Measurements from ENCODE around the gene LAMA4. TPM values are rescaled to one million over a fixed set of nuclear protein-coding genes. Genes with fewer than 3 reads are reported as not detected.

Gene LAMA4
- total RNA-seq, 1 experiment from 2014 or later = 9.4 TPM

DNA sequence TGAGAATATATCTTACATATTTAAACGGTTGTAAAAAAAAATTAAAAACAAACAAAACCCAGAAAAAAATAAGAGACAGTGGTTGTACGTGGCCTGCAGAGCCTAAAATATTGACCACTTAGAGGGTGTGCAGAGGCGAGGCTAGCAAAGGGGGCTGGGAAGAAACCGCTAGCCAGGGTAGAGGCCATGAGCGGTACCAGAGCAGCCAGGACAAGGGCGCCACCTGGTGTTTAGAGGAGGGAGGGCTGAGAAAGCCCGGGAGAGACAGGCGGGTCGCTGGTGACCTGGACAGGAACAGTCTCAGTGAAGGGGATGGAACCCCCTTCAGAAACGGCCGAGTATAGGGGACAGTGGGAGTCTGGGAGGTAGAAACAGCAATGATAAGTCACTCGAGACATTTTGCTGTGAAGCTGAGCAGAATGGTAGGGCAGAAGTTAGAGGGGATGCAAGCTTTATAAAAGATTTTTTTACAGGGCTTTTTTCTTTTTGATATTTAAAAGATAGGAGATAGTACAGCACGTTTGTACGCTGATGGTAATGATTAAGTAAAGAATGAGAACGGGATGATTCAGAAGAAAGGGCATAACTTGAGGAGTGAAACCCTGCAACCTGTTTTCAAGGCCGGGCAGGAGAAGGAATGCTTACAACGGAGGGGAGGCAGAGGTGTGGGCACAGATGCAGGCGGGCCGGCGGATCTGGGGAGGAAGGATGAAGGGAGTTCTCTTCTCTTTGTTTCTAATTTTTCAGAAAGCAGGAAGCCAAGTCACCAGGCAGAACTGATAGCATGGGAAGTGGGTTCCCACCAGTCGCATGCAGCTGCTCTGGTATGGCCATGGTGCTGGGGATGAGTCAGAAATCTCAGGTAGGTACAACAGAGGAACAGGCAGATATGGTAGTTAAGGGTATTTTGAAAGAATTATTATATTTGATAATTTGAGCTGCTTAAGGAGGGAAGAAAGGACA lies 90.8 kb downstream of the LAMA4 start:
- POLR2A ChIA-PET (ENCODE audit: unreplicated experiment) = interaction anchor here (0.6 kb wide), 2 partner anchors 80 to 1181 kb away, joined by 3 to 10 read pairs; no protein-coding TSS in a partner anchor
- CTCF ChIA-PET = interaction anchor here (0.6 to 2.3 kb wide), 2 partner anchors 59 to 77 kb away, joined by 3 to 28 read pairs; partner anchors contain the start of genes FAM229B and TUBE1
- Histone ChIP-seq H3K79me2 (ENCODE audit: low read length) (no peaks in the 10 kb centered on the region), H3K4me1 (ENCODE audit: insufficient read depth, low read length) (no peaks in the 10 kb centered on the region), H3F3A (ENCODE audit: low read length, unreplicated experiment) (no peaks in the 10 kb centered on the region), H3K4me2 (ENCODE audit: low read length) (no peak overlapping the region), H3K27ac (ENCODE audit: low read length) (no peak overlapping the region), H3K4me3 (ENCODE audit: low read length) (no peak overlapping the region), H3K9ac (ENCODE audit: low read length) (no peak overlapping the region), H2AFZ (ENCODE audit: low read length) (peak overlapping the region; percentile 52; the same call in 1 of the 2 replicates), H3K9me3 (ENCODE audit: low read length) (no peaks in the 10 kb centered on the region), H3K9me2 (replicated peaks; ENCODE audit: low read length) (no peaks in the 10 kb centered on the region), H3K36me3 (ENCODE audit: low read depth, low read length) (no peaks in the 10 kb centered on the region; the same call in 1 of the 2 replicates), H4K20me1 (ENCODE audit: low read length) (no peaks in the 10 kb centered on the region), H3K27me3 (ENCODE audit: low read length) (no peaks in the 10 kb centered on the region)
- peak; percentile 99 for ATAC-seq
- DNase-seq = peak; percentile 64
- BruUV-seq (replicated peaks) = no TSS peak
- intact Hi-C loops (cut with micrococcal nuclease) = loop anchor here (1.0 kb wide), 1 partner anchor 76 kb away; the partner anchor contains the start of genes FAM229B and TUBE1
- no peak for TF ChIP-seq EZH2 (IDR thresholded peaks at IDR 0.05; ENCODE audit: low read length, unreplicated experiment)
- TF ChIP-seq, protein P1, sequence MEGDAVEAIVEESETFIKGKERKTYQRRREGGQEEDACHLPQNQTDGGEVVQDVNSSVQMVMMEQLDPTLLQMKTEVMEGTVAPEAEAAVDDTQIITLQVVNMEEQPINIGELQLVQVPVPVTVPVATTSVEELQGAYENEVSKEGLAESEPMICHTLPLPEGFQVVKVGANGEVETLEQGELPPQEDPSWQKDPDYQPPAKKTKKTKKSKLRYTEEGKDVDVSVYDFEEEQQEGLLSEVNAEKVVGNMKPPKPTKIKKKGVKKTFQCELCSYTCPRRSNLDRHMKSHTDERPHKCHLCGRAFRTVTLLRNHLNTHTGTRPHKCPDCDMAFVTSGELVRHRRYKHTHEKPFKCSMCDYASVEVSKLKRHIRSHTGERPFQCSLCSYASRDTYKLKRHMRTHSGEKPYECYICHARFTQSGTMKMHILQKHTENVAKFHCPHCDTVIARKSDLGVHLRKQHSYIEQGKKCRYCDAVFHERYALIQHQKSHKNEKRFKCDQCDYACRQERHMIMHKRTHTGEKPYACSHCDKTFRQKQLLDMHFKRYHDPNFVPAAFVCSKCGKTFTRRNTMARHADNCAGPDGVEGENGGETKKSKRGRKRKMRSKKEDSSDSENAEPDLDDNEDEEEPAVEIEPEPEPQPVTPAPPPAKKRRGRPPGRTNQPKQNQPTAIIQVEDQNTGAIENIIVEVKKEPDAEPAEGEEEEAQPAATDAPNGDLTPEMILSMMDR (conservative IDR thresholded peaks at IDR 0.05; ENCODE audit: low read depth, low read length) = peak; percentile 86

DNA sequence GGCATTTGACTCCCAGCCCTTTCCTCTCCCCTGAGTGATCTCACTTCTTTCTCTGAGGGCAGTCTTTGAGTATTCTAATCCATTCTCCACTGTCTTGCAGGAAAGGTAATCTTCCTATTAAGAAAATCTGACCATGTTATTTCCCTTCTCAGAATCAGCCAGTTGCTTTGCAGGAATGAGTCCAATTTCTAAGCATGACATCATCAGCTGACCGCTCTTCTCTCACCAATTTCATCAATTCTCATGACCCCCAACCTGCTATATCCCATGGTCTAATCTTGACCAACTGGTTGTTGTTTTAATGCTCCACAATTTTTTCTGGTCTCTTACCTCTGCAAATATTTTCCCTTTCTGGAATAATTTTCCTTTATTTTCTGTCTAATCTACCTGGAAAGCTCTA lies 93.6 kb downstream of the LAMA4 start:
- TF ChIP-seq EZH2 (IDR thresholded peaks at IDR 0.05; ENCODE audit: low read length, unreplicated experiment) = no peak
- TF ChIP-seq, protein P1 (conservative IDR thresholded peaks at IDR 0.05; ENCODE audit: low read depth, low read length) = no peak
- TF ChIP-seq EZH2phosphoT487 (IDR thresholded peaks at IDR 0.05; ENCODE audit: borderline replicate concordance, low read length) = no peak
- POLR2A ChIA-PET (ENCODE audit: unreplicated experiment) = no interaction called here
- Histone ChIP-seq H3F3A (ENCODE audit: low read length, unreplicated experiment) (no peaks in the 10 kb centered on the region), H3K4me1 (ENCODE audit: insufficient read depth, low read length) (no peaks in the 10 kb centered on the region), H3K79me2 (ENCODE audit: low read length) (no peaks in the 10 kb centered on the region), H3K9ac (ENCODE audit: low read length) (no peak overlapping the region), H3K36me3 (ENCODE audit: low read depth, low read length) (no peaks in the 10 kb centered on the region; the same call in 1 of the 2 replicates), H4K20me1 (ENCODE audit: low read length) (no peaks in the 10 kb centered on the region), H3K27ac (ENCODE audit: low read length) (no peak overlapping the region), H3K9me3 (ENCODE audit: low read length) (no peaks in the 10 kb centered on the region), H3K27me3 (ENCODE audit: low read length) (no peaks in the 10 kb centered on the region), H3K9me2 (replicated peaks; ENCODE audit: low read length) (no peaks in the 10 kb centered on the region), H3K4me3 (ENCODE audit: low read length) (no peak overlapping the region), H3K4me2 (ENCODE audit: low read length) (no peak overlapping the region), H2AFZ (ENCODE audit: low read length) (no peak overlapping the region)
- CTCF ChIA-PET = no interaction called here
- DNase-seq (no peak), ATAC-seq (no peak)
- intact Hi-C loops (cut with micrococcal nuclease) = no loop called here
- BruUV-seq (replicated peaks) = no TSS peak

DNA sequence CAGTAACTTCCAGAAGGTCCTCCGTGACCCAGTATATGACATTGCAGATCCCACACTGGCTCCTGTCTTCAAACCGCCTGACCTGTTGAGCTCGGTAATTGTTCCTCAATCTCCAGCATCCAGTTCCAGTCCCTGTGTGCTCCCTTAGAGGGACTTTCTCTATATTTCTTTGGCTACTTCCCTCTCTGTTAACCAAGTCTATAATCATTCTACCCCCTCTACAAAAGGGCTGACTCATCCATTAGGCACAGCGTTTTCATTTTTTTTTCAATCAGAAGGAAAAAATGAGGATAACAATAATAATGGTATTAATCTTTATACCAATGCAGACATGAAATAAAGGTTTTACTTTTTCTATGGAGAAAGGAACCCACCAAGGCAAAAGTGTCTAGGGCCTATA lies 97.7 kb downstream of the LAMA4 start:
- DNase-seq = no peak
- ATAC-seq = no peak
- intact Hi-C loops (cut with micrococcal nuclease) = no loop called here
- H3K4me2 ChIP-seq (ENCODE audit: low read length) = no peak overlapping the region
- no peaks in the 10 kb centered on the region for H3K9me3 ChIP-seq (ENCODE audit: low read length)
- H2AFZ ChIP-seq (ENCODE audit: low read length) = no peak overlapping the region
- no peaks in the 10 kb centered on the region for H3F3A ChIP-seq (ENCODE audit: low read length, unreplicated experiment)
- POLR2A ChIA-PET (ENCODE audit: unreplicated experiment) = no interaction called here
- no peaks in the 10 kb centered on the region for H3K9me2 ChIP-seq (replicated peaks; ENCODE audit: low read length)
- H3K79me2 ChIP-seq (ENCODE audit: low read length) = no peaks in the 10 kb centered on the region
- H3K4me3 ChIP-seq (ENCODE audit: low read length) = no peak overlapping the region
- no peaks in the 10 kb centered on the region for H3K27me3 ChIP-seq (ENCODE audit: low read length)
- TF ChIP-seq EZH2 (IDR thresholded peaks at IDR 0.05; ENCODE audit: low read length, unreplicated experiment) (no peak), EZH2phosphoT487 (IDR thresholded peaks at IDR 0.05; ENCODE audit: borderline replicate concordance, low read length) (no peak)
- TF ChIP-seq, protein P1 (conservative IDR thresholded peaks at IDR 0.05; ENCODE audit: low read depth, low read length) = no peak
- no peaks in the 10 kb centered on the region for H4K20me1 ChIP-seq (ENCODE audit: low read length)
- CTCF ChIA-PET = no interaction called here
- no peaks in the 10 kb centered on the region for H3K36me3 ChIP-seq (ENCODE audit: low read depth, low read length)
- no peak overlapping the region for H3K9ac ChIP-seq (ENCODE audit: low read length)
- no peak overlapping the region for H3K27ac ChIP-seq (ENCODE audit: low read length)
- no peaks in the 10 kb centered on the region; the same call in 1 of the 2 replicates for H3K4me1 ChIP-seq (ENCODE audit: insufficient read depth, low read length)
- BruUV-seq (replicated peaks) = no TSS peak
